HAP-1 (cell line): ENCODE data around the gene MAN1B1.

Source experiments
- DNase-seq, 2 experiments: peaks; one replicate each; pipeline ENCODE4 v3.0.0-alpha.2; 2016 to 2020; ENCODE audit warnings: low spot score in 2 of 2
- H3K27me3 ChIP-seq: fragments of 250-450 bp; sonication (Bioruptor Pico); 2 replicates; pipeline ENCODE4 v1.5.1; 2020; ENCODE audit warnings: low read depth, mild to moderate bottlenecking, moderate library complexity
- H3K36me3 ChIP-seq: fragments of 250-450 bp; sonication (Bioruptor Pico); replicated peaks from 2 replicates; pipeline ENCODE4 v1.5.1; 2020; ENCODE audit warnings: mild to moderate bottlenecking
- H3K4me1 ChIP-seq: fragments of 250-450 bp; sonication (Bioruptor Pico); 2 replicates; pipeline ENCODE4 v1.5.1; 2020; ENCODE audit warnings: mild to moderate bottlenecking
- H3K4me3 ChIP-seq: fragments of 250-450 bp; sonication (Bioruptor Pico); 2 replicates; pipeline ENCODE4 v1.5.1; 2020; ENCODE audit warnings: mild to moderate bottlenecking, moderate library complexity
- H3K9me3 ChIP-seq: fragments of 250-450 bp; sonication (Bioruptor Pico); 2 replicates; pipeline ENCODE4 v1.5.1; 2020; ENCODE audit warnings: mild to moderate bottlenecking, moderate library complexity
- in situ Hi-C: fragments of 300-500 bp; cut with MboI; formaldehyde crosslinking; loops from 3 replicates; pipeline ENCODE4 v1.14.3; 2020; ENCODE audit warnings: low sequenced_read_pairs, inconsistent platforms, mixed read lengths

MAN1B1 gene

GRCh38 chr9:137078701-137079400 is 7.9 kb upstream of the MAN1B1 start:
- H3K9me3 ChIP-seq: no peaks in the 10 kb centered on the region
- H3K4me3 ChIP-seq: peak overlapping the region; percentile 59
- peaks cover 48% of the 10 kb centered on the region for H3K36me3 ChIP-seq
- H3K27me3 ChIP-seq: no peaks in the 10 kb centered on the region
- in situ Hi-C loops: no loop called here
- peaks cover 18% of the 10 kb centered on the region for H3K4me1 ChIP-seq
- DNase-seq: no peak

GRCh38 chr9:137079401-137079787 is 7.4 kb upstream of the MAN1B1 start:
- Histone ChIP-seq H3K27me3 (no peaks in the 10 kb centered on the region), H3K9me3 (no peaks in the 10 kb centered on the region), H3K4me1 (peaks cover 18% of the 10 kb centered on the region), H3K36me3 (peaks cover 49% of the 10 kb centered on the region), H3K4me3 (no peak overlapping the region)
- in situ Hi-C loops: no loop called here
- DNase-seq: no peak

- in situ Hi-C loops: no loop called here
- DNase-seq: no peak
- H3K27me3 ChIP-seq: no peaks in the 10 kb centered on the region
- H3K9me3 ChIP-seq: no peaks in the 10 kb centered on the region
- no peak overlapping the region for H3K4me3 ChIP-seq
- peaks cover 11% of the 10 kb centered on the region for H3K4me1 ChIP-seq
- H3K36me3 ChIP-seq: peaks cover 49% of the 10 kb centered on the region
Measured at GRCh38 chr9:137080260-137081122, 6.3 kb upstream of the MAN1B1 start.

GRCh38 chr9:137082222-137082924 is 4.4 kb upstream of the MAN1B1 start:
- Histone ChIP-seq H3K27me3 (no peaks in the 10 kb centered on the region), H3K36me3 (peaks cover 49% of the 10 kb centered on the region), H3K4me3 (no peak overlapping the region), H3K4me1 (peaks cover 10% of the 10 kb centered on the region), H3K9me3 (no peaks in the 10 kb centered on the region)
- in situ Hi-C loops: no loop called here
- no peak for DNase-seq

GRCh38 chr9:137082925-137083290 is 3.9 kb upstream of the MAN1B1 start:
- H3K9me3 ChIP-seq: no peaks in the 10 kb centered on the region
- no peak for DNase-seq
- peaks cover 15% of the 10 kb centered on the region for H3K4me1 ChIP-seq
- peaks cover 49% of the 10 kb centered on the region for H3K36me3 ChIP-seq
- in situ Hi-C loops: no loop called here
- H3K4me3 ChIP-seq: no peak overlapping the region
- no peaks in the 10 kb centered on the region for H3K27me3 ChIP-seq

DNA sequence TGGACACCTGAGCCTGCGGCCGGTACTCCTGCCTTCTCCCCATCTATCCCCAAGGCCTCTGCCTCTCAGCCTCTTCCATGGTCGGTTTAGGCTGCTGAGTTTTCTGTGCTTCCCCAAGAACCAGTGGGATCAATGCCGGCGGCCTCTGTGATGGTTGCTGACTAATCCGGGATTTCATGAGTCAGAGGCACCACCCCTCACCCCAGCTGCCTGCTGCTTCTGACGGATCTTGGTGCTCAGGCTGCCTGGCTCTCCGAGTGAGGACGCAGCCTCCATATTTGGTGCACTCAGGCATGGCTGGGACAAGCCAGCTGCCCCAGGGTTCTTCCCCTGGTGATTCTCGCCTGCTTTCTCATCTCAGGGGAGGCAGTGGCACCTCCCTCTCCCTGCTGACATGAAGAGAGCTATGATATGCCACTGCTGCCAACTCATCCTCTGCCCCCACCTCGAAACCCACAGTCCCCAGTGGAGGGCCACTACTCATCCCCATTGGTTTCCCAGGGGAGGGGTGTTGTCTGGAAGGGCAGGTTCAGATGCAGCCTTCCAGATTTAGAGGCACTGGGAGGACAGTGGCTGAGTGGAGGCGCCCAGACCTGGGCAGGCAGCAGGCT is 3.3 kb upstream of the MAN1B1 start:
- Histone ChIP-seq H3K36me3 (peaks cover 46% of the 10 kb centered on the region), H3K4me1 (peaks cover 16% of the 10 kb centered on the region), H3K9me3 (no peaks in the 10 kb centered on the region), H3K4me3 (no peak overlapping the region), H3K27me3 (no peaks in the 10 kb centered on the region)
- in situ Hi-C loops: no loop called here
- DNase-seq: no peak

DNA sequence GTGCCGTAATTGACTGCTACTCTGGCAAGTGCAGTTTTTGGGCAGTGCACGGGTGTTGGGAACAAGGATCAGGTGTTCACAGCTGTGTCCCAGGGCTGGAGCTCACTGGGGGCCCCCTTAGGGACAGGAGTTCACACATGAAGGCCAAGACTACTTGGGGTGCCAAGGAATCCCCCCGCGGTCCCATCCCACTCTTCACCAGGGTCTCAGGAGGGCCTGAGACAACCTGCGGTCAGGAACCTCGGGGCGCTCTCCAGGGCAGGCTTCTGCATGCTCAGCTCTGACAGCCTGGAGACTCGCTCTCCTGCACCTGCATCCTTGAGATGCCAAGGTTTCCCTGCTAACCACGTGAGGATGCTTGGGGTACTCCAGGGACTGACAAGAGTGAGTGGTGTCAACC is 2.3 kb upstream of the MAN1B1 start:
- H3K9me3 ChIP-seq: no peaks in the 10 kb centered on the region
- no peak for DNase-seq
- H3K4me1 ChIP-seq: peaks cover 16% of the 10 kb centered on the region
- in situ Hi-C loops: no loop called here
- H3K4me3 ChIP-seq: no peak overlapping the region
- no peaks in the 10 kb centered on the region for H3K27me3 ChIP-seq
- peaks cover 38% of the 10 kb centered on the region for H3K36me3 ChIP-seq

- Histone ChIP-seq H3K36me3 (peaks cover 25% of the 10 kb centered on the region), H3K4me3 (peak overlapping the region; percentile 54), H3K4me1 (peaks cover 16% of the 10 kb centered on the region), H3K27me3 (no peaks in the 10 kb centered on the region), H3K9me3 (no peaks in the 10 kb centered on the region)
- in situ Hi-C loops: no loop called here
- peak in 1 of 2 experiments; percentile 66 for DNase-seq
Measured at GRCh38 chr9:137085920-137086530, 760 bp upstream of the MAN1B1 start.

- H3K27me3 ChIP-seq: no peaks in the 10 kb centered on the region
- DNase-seq: no peak
- H3K4me1 ChIP-seq: peaks cover 16% of the 10 kb centered on the region
- H3K9me3 ChIP-seq: no peaks in the 10 kb centered on the region
- peaks cover 14% of the 10 kb centered on the region for H3K36me3 ChIP-seq
- in situ Hi-C loops: no loop called here
- peak overlapping the region; percentile 54 for H3K4me3 ChIP-seq
Measured at GRCh38 chr9:137087409-137087925, 682 bp downstream of the MAN1B1 start.

DNA sequence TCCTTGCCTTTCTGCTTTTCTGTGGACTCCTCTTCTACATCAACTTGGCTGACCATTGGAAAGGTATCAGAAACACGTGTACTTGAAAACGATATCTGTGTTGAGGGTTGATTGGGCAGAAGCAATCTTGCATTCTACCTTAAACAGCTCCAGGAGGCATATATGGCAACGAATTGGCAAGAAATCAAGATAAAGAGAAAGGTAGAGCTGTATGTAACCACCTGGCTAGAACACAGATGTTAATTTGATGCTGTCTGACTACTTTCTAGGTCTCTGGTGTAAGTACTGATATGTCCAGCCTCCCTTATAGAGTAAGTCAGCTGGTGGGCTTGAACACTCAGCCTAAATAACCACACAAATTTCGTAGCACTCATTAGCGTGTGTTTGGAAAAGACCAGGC is 1.3 kb downstream of the MAN1B1 start:
- no peak overlapping the region for H3K4me3 ChIP-seq
- DNase-seq: no peak
- H3K27me3 ChIP-seq: no peaks in the 10 kb centered on the region
- H3K36me3 ChIP-seq: peaks cover 13% of the 10 kb centered on the region
- H3K9me3 ChIP-seq: no peaks in the 10 kb centered on the region
- in situ Hi-C loops: no loop called here
- peaks cover 16% of the 10 kb centered on the region for H3K4me1 ChIP-seq

GRCh38 chr9:137089232-137089947 is 2.6 kb downstream of the MAN1B1 start:
- Histone ChIP-seq H3K9me3 (no peaks in the 10 kb centered on the region), H3K4me3 (no peak overlapping the region), H3K4me1 (peaks cover 16% of the 10 kb centered on the region), H3K27me3 (no peaks in the 10 kb centered on the region), H3K36me3 (peaks cover 8% of the 10 kb centered on the region)
- DNase-seq: no peak
- in situ Hi-C loops: no loop called here

- Histone ChIP-seq H3K4me1 (no peaks in the 10 kb centered on the region), H3K4me3 (no peak overlapping the region), H3K9me3 (no peaks in the 10 kb centered on the region), H3K27me3 (no peaks in the 10 kb centered on the region), H3K36me3 (peaks cover 48% of the 10 kb centered on the region)
- DNase-seq: peak in 1 of 2 experiments; percentile 53
- in situ Hi-C loops: no loop called here
Measured at GRCh38 chr9:137095664-137096517, 9.1 kb downstream of the MAN1B1 start.
